ENCODE measurements around the gene DCBLD2. TPM values are rescaled to one million over a fixed set of nuclear protein-coding genes. Genes with fewer than 3 reads are reported as not detected.

DCBLD2 gene, protein sequence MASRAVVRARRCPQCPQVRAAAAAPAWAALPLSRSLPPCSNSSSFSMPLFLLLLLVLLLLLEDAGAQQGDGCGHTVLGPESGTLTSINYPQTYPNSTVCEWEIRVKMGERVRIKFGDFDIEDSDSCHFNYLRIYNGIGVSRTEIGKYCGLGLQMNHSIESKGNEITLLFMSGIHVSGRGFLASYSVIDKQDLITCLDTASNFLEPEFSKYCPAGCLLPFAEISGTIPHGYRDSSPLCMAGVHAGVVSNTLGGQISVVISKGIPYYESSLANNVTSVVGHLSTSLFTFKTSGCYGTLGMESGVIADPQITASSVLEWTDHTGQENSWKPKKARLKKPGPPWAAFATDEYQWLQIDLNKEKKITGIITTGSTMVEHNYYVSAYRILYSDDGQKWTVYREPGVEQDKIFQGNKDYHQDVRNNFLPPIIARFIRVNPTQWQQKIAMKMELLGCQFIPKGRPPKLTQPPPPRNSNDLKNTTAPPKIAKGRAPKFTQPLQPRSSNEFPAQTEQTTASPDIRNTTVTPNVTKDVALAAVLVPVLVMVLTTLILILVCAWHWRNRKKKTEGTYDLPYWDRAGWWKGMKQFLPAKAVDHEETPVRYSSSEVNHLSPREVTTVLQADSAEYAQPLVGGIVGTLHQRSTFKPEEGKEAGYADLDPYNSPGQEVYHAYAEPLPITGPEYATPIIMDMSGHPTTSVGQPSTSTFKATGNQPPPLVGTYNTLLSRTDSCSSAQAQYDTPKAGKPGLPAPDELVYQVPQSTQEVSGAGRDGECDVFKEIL
- 138 and 139 TPM in 2 replicates for total RNA-seq (2014; rRNA removed; shearing (Covaris generic); ENCODE audit: low replicate concordance)

DNA sequence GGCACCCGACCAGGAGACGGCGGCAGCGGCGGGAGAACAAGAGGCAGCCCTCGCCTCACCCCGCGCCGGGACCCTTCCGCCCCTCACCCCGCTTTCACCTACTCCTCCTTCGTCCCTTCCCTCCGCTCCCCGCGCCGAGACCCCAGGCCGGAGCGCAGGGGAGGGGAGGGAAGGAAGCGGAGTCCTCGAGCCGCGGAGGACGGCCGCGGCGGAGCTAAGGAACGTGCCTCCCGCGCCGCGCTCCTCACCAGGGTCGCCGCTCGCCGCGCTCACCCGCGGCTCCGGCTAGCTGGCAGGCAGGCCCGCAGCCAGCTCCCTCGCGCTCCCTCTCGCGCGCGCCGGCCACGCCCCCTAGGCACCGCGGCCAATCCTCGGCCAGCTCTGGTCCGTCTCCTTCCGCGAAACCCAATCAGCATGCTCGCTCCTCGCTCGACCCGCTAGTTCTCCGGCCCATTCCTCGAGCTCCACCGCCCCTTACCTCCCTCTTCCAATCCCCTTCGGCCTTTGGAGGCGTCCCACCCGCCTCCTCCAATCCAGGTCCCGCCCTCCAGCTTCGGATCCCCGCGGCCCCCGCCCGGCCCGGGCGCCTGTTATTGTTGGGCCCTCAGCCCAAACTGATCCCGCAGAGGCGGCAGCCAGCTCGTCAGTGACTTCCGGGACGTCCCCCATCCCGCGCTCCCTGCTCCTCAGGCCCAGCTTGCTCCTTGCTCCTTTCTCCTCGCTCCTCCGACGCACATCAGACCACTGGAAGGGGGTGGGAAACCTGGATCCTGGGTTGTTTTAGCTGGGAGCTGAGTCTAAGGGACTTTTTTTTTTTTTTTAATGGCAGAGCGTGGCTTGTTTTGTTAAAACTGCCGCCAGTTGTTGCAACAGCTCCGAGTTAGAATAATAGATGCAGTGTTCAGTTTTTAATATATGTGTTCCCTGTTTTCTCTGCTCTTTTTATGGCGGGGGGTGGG is at the start of gene DCBLD2:
DCBLD2 (minus strand) TSS at position 304 of the 959 bp plus-strand sequence. CDS start 369 bp downstream, outside the sequence.
- peak; percentile 98 for DNase-seq (ENCODE audit: low read depth)
- in situ Hi-C loops (cut with HindIII; ENCODE audit: low pct_unique_long_range_greater_than_20kb, low sequenced_read_pairs): no loop called here

- no peak for DNase-seq (ENCODE audit: low read depth)
- in situ Hi-C loops (cut with HindIII; ENCODE audit: low pct_unique_long_range_greater_than_20kb, low sequenced_read_pairs): no loop called here
Observed at GRCh38 chr3:98945666-98946065, 44.2 kb upstream of the DCBLD2 start.

- in situ Hi-C loops (cut with HindIII; ENCODE audit: low pct_unique_long_range_greater_than_20kb, low sequenced_read_pairs): no loop called here
Observed at GRCh38 chr3:98945101-98945524, 43.6 kb upstream of the DCBLD2 start.

DNA sequence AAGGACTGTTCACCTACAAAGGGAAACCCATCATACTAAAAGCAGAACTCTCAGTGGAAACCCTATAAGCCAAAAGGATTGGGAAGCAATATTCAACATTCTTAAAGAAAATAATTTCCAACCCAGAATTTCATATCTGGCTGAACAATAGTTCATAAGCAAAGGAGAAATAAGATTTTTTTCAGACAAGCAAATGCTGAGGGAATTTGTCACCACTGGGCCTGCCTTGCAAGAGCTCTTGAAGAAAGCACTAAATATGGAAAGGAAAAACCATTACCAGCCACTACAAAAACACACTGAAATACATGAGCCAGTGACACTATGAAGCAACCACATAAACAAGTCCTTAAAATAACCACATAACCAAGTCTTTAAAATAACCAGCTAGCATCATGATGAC is 28.9 kb upstream of the DCBLD2 start:
- in situ Hi-C loops (cut with HindIII; ENCODE audit: low pct_unique_long_range_greater_than_20kb, low sequenced_read_pairs): no loop called here
- no peak for DNase-seq (ENCODE audit: low read depth)

More at GRCh38 chr3:98945101-98945524, 43.6 kb upstream of the DCBLD2 start:
- no peak for DNase-seq (ENCODE audit: low read depth)

DNA sequence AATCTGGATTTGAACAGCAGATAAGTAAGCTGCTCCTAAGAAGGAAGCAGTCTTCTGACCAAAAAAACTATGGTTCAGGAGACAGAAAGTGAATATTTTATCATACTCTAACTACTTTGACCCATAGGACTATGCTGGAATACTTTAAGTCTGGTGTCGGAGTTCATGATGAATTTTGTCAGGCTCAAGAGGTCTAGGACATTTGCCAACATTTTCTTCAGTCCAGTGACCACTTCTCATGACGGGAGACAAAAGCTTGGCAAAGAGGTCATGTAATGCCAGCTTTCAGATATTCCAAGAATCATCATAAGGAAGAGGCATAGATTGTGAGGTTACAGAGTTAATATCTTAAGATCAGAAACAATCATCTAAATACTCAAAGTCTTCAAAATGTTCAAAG is 20.5 kb upstream of the DCBLD2 start:
- in situ Hi-C loops (cut with HindIII; ENCODE audit: low pct_unique_long_range_greater_than_20kb, low sequenced_read_pairs): no loop called here
- DNase-seq (ENCODE audit: low read depth): peak; percentile 21

GRCh38 chr3:98920166-98920565 is 18.7 kb upstream of the DCBLD2 start:
- in situ Hi-C loops (cut with HindIII; ENCODE audit: low pct_unique_long_range_greater_than_20kb, low sequenced_read_pairs): no loop called here
- no peak for DNase-seq (ENCODE audit: low read depth)

- DNase-seq (ENCODE audit: low read depth): no peak
- in situ Hi-C loops (cut with HindIII; ENCODE audit: low pct_unique_long_range_greater_than_20kb, low sequenced_read_pairs): no loop called here
Observed at GRCh38 chr3:98918586-98918985, 17.1 kb upstream of the DCBLD2 start.

DNA sequence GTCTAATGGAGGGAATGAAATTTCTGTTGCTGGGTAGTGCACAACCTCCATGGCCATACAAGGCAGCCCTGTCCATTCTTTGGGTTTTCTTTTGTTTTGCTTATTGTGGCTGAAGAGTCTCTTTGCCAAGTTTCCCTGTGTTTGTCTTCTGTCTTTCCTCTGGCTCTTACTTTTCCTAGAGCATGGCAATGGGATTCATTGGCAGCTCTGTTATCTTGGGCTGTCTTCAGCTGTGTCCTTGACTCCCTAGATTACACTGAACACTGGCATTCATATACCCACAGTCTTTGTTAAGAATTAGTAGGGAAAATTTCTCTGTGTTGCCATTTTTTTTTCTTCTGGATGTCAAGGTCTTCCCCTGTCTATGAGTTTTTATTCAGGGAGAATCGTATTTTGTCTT is 16.1 kb upstream of the DCBLD2 start:
- no peak for DNase-seq (ENCODE audit: low read depth)
- in situ Hi-C loops (cut with HindIII; ENCODE audit: low pct_unique_long_range_greater_than_20kb, low sequenced_read_pairs): no loop called here

- in situ Hi-C loops (cut with HindIII; ENCODE audit: low pct_unique_long_range_greater_than_20kb, low sequenced_read_pairs): no loop called here
- DNase-seq (ENCODE audit: low read depth): no peak
Observed at GRCh38 chr3:98914210-98915080, 12.9 kb upstream of the DCBLD2 start.

DNA sequence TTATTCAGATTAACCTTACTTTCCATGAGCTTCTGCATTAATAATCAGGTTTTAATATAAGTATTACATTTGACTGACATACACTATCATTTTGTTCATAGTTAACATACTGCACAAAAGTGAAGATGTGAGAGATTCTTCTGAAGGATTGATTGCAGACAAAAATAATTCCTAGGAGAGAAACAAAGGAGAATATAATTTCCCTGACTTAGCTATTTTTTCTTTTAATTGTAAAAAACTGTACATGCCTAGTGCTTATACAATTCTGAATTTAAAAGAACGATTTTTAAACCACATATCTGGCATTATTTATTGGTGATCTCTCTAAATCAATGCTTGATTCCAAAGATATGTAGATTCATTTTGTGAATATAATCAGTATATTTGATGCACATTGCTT is 11.0 kb upstream of the DCBLD2 start:
- in situ Hi-C loops (cut with HindIII; ENCODE audit: low pct_unique_long_range_greater_than_20kb, low sequenced_read_pairs): no loop called here
- no peak for DNase-seq (ENCODE audit: low read depth)

DNA sequence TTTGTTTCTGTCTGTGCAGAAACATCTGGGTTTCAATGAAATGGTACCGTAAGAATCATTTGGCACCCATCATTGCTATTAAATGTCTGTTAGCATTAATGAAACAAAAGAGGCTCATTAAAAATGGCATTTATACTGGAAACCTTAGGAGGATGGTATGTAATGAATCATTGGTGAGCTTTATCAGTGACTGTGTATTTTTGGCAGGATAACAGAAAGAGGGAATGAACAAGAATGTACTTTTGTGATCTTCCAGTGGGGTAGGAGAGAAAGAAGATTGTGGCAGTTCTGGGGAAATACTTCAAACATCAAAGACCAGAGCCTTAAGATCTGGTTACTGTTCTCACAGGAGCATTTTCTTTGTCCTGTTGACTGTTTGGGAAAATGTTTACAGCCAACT is 4.7 kb upstream of the DCBLD2 start:
- DNase-seq (ENCODE audit: low read depth): no peak
- in situ Hi-C loops (cut with HindIII; ENCODE audit: low pct_unique_long_range_greater_than_20kb, low sequenced_read_pairs): no loop called here

- in situ Hi-C loops (cut with HindIII; ENCODE audit: low pct_unique_long_range_greater_than_20kb, low sequenced_read_pairs): no loop called here
- no peak for DNase-seq (ENCODE audit: low read depth)
Observed at GRCh38 chr3:98903705-98904481, 2.4 kb upstream of the DCBLD2 start.

DNA sequence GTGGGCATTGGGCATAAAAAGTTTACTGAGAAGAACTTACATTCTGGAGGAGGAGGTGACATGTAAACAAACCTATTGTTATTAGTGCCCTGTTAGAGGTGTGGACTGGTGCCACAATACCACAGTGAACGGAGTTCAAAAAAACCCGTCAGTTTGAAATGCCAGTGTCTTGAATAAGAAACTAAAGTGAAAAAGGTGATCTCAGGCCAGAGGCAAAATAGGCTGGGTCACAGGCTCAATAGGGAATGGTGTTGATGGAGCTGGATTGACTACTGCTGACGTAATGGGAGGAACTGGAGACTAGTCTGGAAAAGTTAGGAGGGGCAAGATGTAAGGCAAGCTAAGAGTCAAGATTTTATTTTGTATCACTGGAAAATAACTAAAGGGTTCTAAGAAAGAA is 1.6 kb upstream of the DCBLD2 start:
- in situ Hi-C loops (cut with HindIII; ENCODE audit: low pct_unique_long_range_greater_than_20kb, low sequenced_read_pairs): no loop called here
- DNase-seq (ENCODE audit: low read depth): no peak

DNA sequence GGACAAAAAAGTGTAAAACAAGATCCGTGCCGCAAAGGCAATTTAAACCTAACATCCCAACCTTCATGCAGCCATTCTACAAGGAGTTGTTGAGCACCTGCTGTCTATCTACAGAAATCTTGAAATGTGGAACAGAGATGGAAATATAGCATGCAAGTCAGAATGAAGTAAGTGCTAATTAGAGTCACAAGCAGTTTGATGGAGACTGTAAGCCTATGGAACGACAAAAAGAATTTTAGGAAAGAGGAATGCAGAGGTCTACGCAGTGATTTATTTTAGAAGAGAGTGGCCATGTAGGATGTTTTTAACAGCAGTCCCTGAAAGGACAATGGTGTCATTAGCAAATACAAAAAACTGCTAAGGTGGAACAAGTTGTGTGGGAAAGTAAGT is 851 bp upstream of the DCBLD2 start:
- no peak for DNase-seq (ENCODE audit: low read depth)
- in situ Hi-C loops (cut with HindIII; ENCODE audit: low pct_unique_long_range_greater_than_20kb, low sequenced_read_pairs): no loop called here

GRCh38 chr3:98901119-98901391 is 440 bp downstream of the DCBLD2 start:
- in situ Hi-C loops (cut with HindIII; ENCODE audit: low pct_unique_long_range_greater_than_20kb, low sequenced_read_pairs): no loop called here
- no peak for DNase-seq (ENCODE audit: low read depth)

- in situ Hi-C loops (cut with HindIII; ENCODE audit: low pct_unique_long_range_greater_than_20kb, low sequenced_read_pairs): no loop called here
- peak; percentile 53 for DNase-seq (ENCODE audit: low read depth)
Observed at GRCh38 chr3:98900265-98901118, 1.0 kb downstream of the DCBLD2 start.
